GM12873 (cell line): ENCODE data around the gene TMEM87B.

Experiments
- TF ChIP-seq, protein P1 (sequence below): IDR thresholded peaks from 2 replicates; pipeline ENCODE4 v1.5.1; 2012; ENCODE audit warnings: low read depth, mild to moderate bottlenecking, moderate library complexity, low read length, control low read depth; ENCODE audit not compliant: insufficient read depth; ENCODE audit errors: missing control alignments

Gene TMEM87B

DNA sequence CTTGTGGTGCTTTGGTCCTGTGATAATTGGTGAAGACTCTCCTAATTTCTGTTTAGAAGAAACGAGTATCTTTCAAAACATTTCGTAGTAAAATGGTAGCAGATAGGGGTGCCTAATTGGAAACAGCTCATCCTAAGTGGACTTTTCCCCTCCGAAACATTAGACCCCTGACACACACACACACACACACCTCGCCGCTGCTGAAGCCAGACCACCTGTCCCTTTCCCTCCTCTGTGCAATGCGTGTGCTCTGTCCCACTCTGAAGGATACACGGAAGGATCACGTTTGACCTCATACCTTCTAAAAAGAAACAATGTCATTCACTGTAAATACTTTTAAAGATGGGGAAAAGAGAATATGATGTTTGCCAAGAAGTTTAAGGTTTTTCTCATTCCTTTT lies 36.2 kb upstream of the TMEM87B start:
- TF ChIP-seq, protein P1, sequence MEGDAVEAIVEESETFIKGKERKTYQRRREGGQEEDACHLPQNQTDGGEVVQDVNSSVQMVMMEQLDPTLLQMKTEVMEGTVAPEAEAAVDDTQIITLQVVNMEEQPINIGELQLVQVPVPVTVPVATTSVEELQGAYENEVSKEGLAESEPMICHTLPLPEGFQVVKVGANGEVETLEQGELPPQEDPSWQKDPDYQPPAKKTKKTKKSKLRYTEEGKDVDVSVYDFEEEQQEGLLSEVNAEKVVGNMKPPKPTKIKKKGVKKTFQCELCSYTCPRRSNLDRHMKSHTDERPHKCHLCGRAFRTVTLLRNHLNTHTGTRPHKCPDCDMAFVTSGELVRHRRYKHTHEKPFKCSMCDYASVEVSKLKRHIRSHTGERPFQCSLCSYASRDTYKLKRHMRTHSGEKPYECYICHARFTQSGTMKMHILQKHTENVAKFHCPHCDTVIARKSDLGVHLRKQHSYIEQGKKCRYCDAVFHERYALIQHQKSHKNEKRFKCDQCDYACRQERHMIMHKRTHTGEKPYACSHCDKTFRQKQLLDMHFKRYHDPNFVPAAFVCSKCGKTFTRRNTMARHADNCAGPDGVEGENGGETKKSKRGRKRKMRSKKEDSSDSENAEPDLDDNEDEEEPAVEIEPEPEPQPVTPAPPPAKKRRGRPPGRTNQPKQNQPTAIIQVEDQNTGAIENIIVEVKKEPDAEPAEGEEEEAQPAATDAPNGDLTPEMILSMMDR, result no peak

DNA sequence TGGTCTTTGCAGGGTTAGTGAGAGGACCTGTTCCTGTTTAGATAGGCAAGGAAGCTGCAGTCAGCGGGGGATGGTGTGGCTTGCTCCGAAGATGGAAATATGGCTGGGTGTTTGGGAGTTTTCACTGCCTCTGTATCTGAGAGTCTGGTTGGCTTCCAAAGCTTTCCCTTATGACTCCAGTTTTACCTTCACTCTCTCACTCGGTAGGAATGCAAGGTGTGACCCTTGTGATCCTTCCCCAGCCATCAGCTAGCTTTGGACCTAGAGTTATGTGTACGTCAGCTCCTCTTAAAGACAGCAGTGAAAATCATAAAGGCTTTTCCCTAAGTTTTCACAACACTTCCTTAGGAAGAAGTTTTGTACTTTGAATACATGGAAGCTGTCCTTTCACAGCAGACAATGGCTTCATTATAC lies 35.5 kb upstream of the TMEM87B start:
- TF ChIP-seq, protein P1, result no peak

DNA sequence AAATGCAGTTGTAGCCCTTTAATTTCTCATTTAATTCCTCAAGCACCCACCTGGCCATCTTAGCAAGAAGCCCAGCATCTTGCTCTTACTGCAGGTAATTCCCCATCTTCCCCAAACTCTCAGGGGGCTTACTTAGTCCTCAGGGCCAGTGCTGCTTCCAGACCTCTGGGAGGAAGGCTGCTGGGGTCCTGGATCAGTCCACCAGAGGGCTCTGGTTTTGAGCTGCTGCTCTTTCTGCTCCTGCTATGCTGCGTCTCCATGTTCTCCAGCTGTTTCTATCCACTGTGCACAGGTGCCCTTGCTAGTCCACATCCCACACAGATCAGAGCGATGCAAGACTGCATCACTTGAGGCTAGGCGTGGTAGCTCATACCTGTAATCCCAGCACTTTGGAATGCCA lies 34.5 kb upstream of the TMEM87B start:
- TF ChIP-seq, protein P1, result no peak

DNA sequence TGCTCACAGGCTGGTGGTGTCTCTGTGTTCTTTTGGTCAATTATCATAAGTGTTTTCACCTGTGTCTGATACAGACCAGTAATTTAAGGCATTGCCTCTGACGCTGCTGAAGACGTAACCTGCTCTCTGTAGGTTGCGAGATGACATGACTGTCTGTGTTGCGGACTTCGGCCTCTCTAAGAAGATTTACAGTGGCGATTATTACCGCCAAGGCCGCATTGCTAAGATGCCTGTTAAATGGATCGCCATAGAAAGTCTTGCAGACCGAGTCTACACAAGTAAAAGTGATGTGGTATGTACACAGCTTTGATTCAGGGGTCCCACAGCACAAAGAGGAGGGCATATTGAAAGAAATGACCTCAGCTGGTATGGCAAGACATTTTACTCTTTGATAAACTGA lies 33.8 kb upstream of the TMEM87B start:
- TF ChIP-seq, protein P1, result no peak

DNA sequence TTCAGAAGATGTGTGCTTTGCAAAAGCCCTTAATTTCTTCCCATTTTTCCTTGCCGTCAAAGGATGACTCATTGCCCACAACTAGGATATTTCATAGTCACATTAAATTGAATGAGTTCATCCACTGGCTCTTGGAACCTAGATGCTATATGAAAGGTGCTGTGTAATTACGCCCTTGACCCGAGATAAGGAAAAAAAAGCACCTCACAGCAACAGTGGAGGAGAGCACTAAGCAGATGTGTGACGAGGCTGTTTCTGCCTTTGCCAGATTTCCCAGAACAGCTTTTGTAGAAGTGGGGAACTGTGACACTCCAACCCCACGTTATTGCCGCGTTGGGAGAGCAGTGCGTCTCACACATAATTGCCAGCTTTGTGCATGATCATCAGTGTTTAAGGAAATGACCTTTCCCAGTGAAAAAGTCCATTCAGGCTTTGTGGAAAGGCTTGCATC lies 33.3 kb upstream of the TMEM87B start:
- TF ChIP-seq, protein P1, result no peak

DNA sequence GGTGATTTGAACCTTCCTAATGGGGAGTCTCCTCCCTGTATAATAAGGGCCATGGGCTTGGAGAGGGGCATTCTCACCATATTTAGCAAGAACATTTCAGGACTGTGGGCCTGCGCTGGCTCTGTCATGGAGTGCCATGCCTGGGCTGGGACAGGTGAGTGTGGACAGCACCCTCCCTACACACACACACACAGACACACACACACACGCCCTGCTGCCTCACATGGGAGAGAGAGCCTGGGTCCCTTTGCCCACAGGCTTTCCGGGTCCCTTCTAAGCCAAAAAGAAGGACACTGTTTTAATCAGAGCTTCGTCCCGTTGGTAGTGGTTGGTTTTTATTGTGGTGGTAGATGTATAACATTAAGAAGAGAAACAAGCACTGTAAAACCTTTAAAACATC lies 31.4 kb upstream of the TMEM87B start:
- TF ChIP-seq, protein P1, result no peak

DNA sequence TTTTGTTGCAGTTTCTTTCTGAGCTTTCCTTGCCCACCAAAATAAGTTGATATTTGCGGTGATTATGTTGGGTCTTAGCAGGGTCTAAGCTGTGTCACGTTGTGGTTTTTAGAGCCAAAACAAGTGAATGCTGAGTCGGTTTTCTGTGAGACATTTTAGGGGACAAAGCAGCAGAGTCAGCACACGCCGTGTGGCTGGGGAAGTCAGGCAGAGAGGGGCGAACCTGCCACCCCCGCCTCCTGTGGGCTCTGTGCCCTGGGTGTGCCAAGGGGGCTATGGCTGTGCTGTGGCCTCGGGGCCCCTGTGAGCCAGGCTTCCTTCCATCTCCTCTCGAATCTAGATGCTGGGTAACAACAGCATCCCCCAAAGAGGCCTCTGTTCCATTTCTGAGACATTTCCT lies 30.8 kb upstream of the TMEM87B start:
- TF ChIP-seq, protein P1, result no peak
